Hepatocyte (in vitro differentiated cells): ENCODE measurements around the gene PPM1G.

ENCODE experiments used
- CTCF ChIP-seq: fragments of 200-600 bp; sonication (generic); IDR thresholded peaks from 2 replicates; pipeline ENCODE4 v1.5.1; 2016; ENCODE audit warnings: antibody characterized with exemption, mild to moderate bottlenecking; ENCODE audit not compliant: poor library complexity
- EZH2 ChIP-seq: fragments of 200-600 bp; sonication (generic); IDR thresholded peaks from 2 replicates; pipeline ENCODE4 v1.6.1; 2016; ENCODE audit warnings: antibody characterized with exemption, mild to moderate bottlenecking, borderline replicate concordance

DNA sequence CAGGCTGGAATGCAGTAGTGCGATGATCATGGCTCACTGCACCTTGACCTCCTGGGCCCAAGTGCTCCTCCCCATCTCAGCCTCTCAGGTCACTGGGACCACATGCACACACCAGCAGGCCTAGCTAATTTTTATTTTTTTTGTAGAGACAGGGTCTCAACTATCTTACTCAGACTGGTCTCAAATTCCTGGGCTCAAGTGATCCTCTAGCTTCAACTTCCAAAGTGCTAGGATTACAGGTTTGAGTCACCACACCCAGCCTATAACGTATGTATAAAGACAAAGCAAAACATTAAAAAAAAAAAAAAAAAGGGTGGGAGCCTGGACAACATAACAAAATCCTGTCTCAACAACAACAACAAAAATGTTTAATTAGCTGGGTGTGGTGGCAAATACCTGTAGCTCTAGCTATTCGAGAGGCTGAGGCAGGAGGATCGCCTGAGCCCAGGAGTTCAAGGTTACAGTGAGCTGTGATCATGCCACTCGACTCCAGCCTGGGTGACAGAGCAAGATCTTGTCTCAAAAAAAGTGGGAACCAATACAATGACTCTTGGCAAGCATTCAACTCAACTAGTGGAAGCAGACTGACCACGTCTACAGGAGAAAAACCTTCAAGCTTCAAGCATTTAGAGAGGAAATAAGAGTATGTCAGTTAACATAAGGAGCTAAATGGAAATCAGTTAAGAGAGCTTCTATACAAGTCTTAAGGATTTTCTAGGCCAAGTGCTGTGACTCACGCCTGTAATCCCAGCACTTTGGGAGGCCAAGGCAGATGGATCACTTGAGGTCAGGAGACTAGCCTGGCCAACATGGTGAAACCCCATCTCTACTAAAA, 55.4 kb downstream of the PPM1G start:
- no peak for TF ChIP-seq CTCF
- TF ChIP-seq EZH2: no peak
